Common myeloid progenitor, CD34-positive (primary cell): ENCODE data around the gene ARHGEF19.
"Not testable (repeated sequence)": the region's sequence is repeated elsewhere in the genome, so short reads cannot be mapped to it uniquely, and the experiment has no call there.

Experiments used
- CTCF ChIA-PET: fragments of 350-600 bp; sonication (Branson Sonifier 250); formaldehyde crosslinking; loops from one replicate; lab custom pipeline; 2021; ENCODE audit warnings: antibody characterized with exemption; lab: Charles Lee
- POLR2A ChIA-PET: fragments of 350-600 bp; sonication (Branson Sonifier 250); formaldehyde crosslinking; loops from one replicate; lab custom pipeline; 2021; ENCODE audit warnings: antibody characterized with exemption; lab: Charles Lee
- DNase-seq, 3 donors: peaks; one replicate each; pipeline versions ENCODE4 v3.0.0 to v3.0.0-alpha.2; 2013
- H3K27ac ChIP-seq, 2 experiments: 1 replicate in 1 of 2; 2 replicates in 1 of 2; pipeline ENCODE4 v1.7.0; 2013; ENCODE audit warnings: inconsistent platforms in 2 of 2, low read length in 2 of 2, mild to moderate bottlenecking in 2 of 2, low read depth in 1 of 2, moderate library complexity in 1 of 2; ENCODE audit not compliant: severe bottlenecking in 2 of 2, insufficient read depth in 1 of 2, poor library complexity in 1 of 2
- H3K27me3 ChIP-seq, 5 experiments: replicated peaks in 2 of 5; 1 replicate in 3 of 5; 2 replicates in 2 of 5; pipeline versions ENCODE4 v1.6.1 to v1.7.0; 2013; ENCODE audit warnings: low read length in 4 of 5, mild to moderate bottlenecking in 2 of 5, moderate library complexity in 2 of 5, inconsistent platforms in 1 of 5; ENCODE audit not compliant: insufficient read depth in 5 of 5, control insufficient read depth in 4 of 5
- H3K36me3 ChIP-seq, 4 experiments: 1 replicate in 2 of 4; 2 replicates in 2 of 4; pipeline versions ENCODE4 v1.6.1 to v1.7.0; 2013; ENCODE audit warnings: low read length in 3 of 4, control low read depth in 1 of 4, mild to moderate bottlenecking in 1 of 4; ENCODE audit not compliant: control insufficient read depth in 4 of 4, insufficient read depth in 4 of 4
- H3K4me1 ChIP-seq, 4 experiments: 1 replicate in 3 of 4; 2 replicates in 1 of 4; pipeline versions ENCODE4 v1.6.1 to v1.7.1; 2013; ENCODE audit warnings: low read length in 3 of 4, mild to moderate bottlenecking in 3 of 4, control low read depth in 1 of 4, inconsistent platforms in 1 of 4, moderate library complexity in 1 of 4; ENCODE audit not compliant: control insufficient read depth in 4 of 4, insufficient read depth in 4 of 4; ENCODE audit errors: control extremely low read depth in 1 of 4
- H3K4me3 ChIP-seq, 7 experiments: 1 replicate in 4 of 7; 2 replicates in 3 of 7; pipeline versions ENCODE4 v1.5.1 to v1.7.0; 2013; ENCODE audit warnings: mild to moderate bottlenecking in 7 of 7, low read length in 6 of 7, moderate library complexity in 6 of 7, inconsistent platforms in 2 of 7, low read depth in 2 of 7, control low read depth in 1 of 7; ENCODE audit not compliant: insufficient read depth in 4 of 7, control insufficient read depth in 1 of 7; ENCODE audit errors: extremely low read depth in 1 of 7
- H3K9me3 ChIP-seq, 5 experiments: 1 replicate in 4 of 5; 2 replicates in 1 of 5; pipeline versions ENCODE4 v1.6.1 to v1.7.1; 2013; ENCODE audit warnings: low read length in 4 of 5, mild to moderate bottlenecking in 2 of 5, inconsistent platforms in 1 of 5, low read depth in 1 of 5, moderate library complexity in 1 of 5; ENCODE audit not compliant: control insufficient read depth in 4 of 5, insufficient read depth in 2 of 5; ENCODE audit errors: control extremely low read depth in 1 of 5
- WGBS: methylation state at CpG from one replicate; pipeline ENCODE4 v1.1.5; 2013; ENCODE audit not compliant: insufficient coverage; 5-methylcytosine and 5-hydroxymethylcytosine counted together

The ARHGEF19 gene

DNA sequence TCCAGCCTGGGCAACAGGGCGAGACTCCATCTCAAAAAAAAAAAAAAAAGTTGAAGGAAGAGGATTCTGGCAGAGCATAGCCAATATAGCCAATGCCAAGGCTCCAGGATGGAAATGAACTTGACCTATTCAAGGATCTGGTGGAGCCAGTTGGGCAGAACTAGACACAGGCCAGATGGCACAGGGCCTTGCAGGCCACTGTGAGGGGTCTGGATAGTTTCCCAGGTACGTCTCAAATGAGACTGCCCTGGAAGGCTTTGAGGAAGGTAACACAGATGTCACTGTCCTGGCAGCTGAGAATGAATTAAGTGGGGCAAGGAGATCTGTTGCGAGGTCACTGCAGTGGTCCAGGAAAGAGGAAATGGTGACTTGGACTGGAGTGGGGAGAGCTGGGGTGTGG, 12.0 kb upstream of the ARHGEF19 start:
- Histone ChIP-seq H3K4me1 (peaks cover 0 to 10% (median 7%) of the 10 kb centered on the region in 4 experiments), H3K9me3 (peaks cover 0 to 19% (median 10%) of the 10 kb centered on the region in 5 experiments), H3K27ac (no peak overlapping the region), H3K27me3 (peaks cover 0 to 35% (median 31%) of the 10 kb centered on the region in 5 experiments), H3K36me3 (peaks cover 0 to 8% (median 0%) of the 10 kb centered on the region in 4 experiments), H3K4me3 (no peak overlapping the region)
- POLR2A ChIA-PET, result no interaction called here
- WGBS, result 91% methylated on average over 3 of the region's 3 CpGs
- CTCF ChIA-PET, result interaction anchor here (0.7 to 2.5 kb wide), 4 partner anchors 10 to 63 kb away, joined by 3 to 8 read pairs (median 4); partner anchors contain the start of gene CPLANE2
- no peak for DNase-seq

DNA sequence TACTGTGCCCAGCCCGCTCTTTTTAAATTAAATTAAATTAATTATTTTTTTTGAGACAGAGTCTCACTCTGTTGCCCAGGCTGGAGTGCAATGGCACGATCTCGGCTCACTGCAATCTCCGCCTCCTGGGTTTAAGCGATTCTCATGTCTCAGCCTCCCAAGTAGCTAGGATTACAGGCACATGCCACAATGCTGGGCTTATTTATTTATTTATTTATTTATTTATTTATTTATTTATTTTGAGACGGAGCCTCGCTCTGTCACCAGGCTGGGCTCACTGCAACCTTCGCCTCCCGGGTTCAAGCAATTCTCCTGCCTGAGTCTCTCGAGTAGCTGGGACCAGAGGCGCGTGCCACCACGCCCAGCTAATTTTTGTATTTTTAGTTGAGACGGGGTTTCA, 10.3 kb upstream of the ARHGEF19 start:
- DNase-seq, H3K4me1 ChIP-seq, H3K36me3 ChIP-seq, H3K27ac ChIP-seq, H3K4me3 ChIP-seq: not testable (repeated sequence)
- WGBS, result 91% methylated on average over 8 of the region's 14 CpGs
- Histone ChIP-seq H3K27me3 (peaks cover 0 to 24% (median 21%) of the 10 kb centered on the region in 5 experiments), H3K9me3 (peaks cover 0 to 17% (median 10%) of the 10 kb centered on the region in 5 experiments)
- ChIA-PET POLR2A (interaction anchor here (0.7 kb wide), 1 partner anchor 391 kb away, joined by 3 read pairs; no protein-coding TSS in a partner anchor), CTCF (interaction anchor here (1.3 to 2.5 kb wide), 3 partner anchors 14 to 21 kb away, joined by 4 to 8 read pairs (median 8); partner anchors contain the start of gene CPLANE2)

DNA sequence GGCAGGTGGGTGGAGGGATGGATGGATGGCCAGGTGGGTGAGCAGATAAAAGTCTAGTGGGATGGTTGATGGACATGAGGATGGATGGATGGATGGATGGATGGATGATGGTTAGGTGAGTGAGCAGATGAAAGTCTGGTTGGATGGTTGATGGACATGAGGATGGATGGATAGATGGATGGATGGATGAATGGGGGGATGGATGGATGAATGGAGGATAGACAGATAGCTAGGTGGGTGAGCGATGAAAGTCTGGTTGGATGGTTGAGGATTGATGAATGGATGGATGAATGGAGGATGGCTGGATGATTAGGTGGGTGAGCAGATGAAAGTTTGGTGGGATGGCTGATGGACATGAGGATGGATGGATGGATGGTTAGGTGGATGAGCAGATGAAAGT, 9.0 kb upstream of the ARHGEF19 start:
- Histone ChIP-seq H3K4me1 (peaks cover 6 to 13% (median 6%) of the 10 kb centered on the region in 4 experiments), H3K4me3 (no peak overlapping the region), H3K27ac (no peak overlapping the region), H3K27me3 (peaks cover 0 to 14% (median 9%) of the 10 kb centered on the region in 5 experiments), H3K9me3 (peaks cover 0 to 9% (median 6%) of the 10 kb centered on the region in 5 experiments), H3K36me3 (peaks cover 0 to 6% (median 0%) of the 10 kb centered on the region in 4 experiments)
- CTCF ChIA-PET, result interaction anchor here (1.0 to 2.1 kb wide), 3 partner anchors 15 to 23 kb away, joined by 3 to 8 read pairs (median 4); no protein-coding TSS in a partner anchor
- no peak for DNase-seq
- POLR2A ChIA-PET, result no interaction called here
- 100% methylated on average over 1 of the region's 1 CpG for WGBS

DNA sequence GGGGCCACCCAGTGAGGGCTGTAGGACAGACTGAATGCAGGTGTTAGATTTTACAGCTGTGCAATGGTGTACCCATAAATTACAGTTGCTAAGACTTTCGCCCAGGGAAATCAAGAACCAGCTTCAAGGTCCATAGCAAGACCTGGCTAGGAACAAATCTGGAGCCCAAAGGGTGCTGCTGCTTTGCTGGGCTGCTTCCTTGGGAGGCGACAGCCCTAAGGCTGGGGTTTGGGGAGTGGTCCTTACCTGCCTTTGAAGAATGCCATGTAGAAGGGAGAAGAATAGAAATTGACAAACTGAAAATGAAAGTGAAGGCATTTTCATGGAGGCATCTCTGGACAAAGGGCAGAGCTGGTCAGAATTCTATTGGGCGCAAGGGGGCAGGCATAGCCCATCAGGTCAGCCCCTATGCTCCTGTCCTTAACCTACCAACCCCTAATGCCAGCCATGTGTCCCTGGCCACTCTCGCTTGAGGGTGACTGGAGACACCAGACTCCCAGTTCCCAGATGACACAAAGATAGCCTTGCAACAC, 7.6 kb upstream of the ARHGEF19 start:
- Histone ChIP-seq H3K27ac (no peak overlapping the region), H3K36me3 (no peaks in the 10 kb centered on the region), H3K27me3 (peaks cover 0 to 9% (median 0%) of the 10 kb centered on the region in 5 experiments), H3K9me3 (no peaks in the 10 kb centered on the region), H3K4me3 (no peak overlapping the region), H3K4me1 (peaks cover 6 to 20% (median 14%) of the 10 kb centered on the region in 4 experiments)
- no peak for DNase-seq
- 84% methylated on average over 2 of the region's 4 CpGs for WGBS
- ChIA-PET POLR2A (interaction anchor here (0.6 kb wide), 1 partner anchor 46 kb away, joined by 6 read pairs; no protein-coding TSS in a partner anchor), CTCF (interaction anchor here (0.9 to 1.4 kb wide), 3 partner anchors 14 to 19 kb away, joined by 3 to 6 read pairs (median 3); no protein-coding TSS in a partner anchor)

DNA sequence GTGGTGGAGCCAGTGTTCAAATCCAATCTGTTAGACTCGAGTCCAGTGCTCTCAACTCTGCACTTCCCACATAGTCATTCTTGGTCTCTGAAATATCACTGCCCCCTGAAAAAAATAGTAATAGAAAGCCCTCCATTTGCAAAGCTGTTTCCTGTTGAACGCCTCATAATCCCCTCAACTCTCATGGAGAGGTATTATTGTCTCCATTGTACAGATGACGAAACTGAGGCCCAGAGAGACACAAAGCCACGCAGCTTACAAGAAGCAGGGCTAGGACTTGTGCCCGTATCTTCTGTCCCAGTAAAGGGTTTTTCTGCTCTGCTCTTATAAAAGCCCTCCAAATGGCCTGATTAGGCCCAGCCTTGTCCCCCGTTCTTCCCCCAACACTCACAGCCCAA, 6.2 kb upstream of the ARHGEF19 start:
- no peaks in the 10 kb centered on the region for H3K9me3 ChIP-seq
- H3K27ac ChIP-seq, result no peak overlapping the region
- H3K4me1 ChIP-seq, result peaks cover 6 to 20% (median 14%) of the 10 kb centered on the region in 4 experiments
- peaks cover 0 to 9% (median 0%) of the 10 kb centered on the region in 5 experiments for H3K27me3 ChIP-seq
- 86% methylated on average over 1 of the region's 6 CpGs for WGBS
- POLR2A ChIA-PET, result no interaction called here
- no peaks in the 10 kb centered on the region for H3K36me3 ChIP-seq
- DNase-seq, result no peak
- H3K4me3 ChIP-seq, result no peak overlapping the region
- CTCF ChIA-PET, result interaction anchor here (1.3 to 3.6 kb wide), 4 partner anchors 13 to 137 kb away, joined by 5 to 17 read pairs (median 6); no protein-coding TSS in a partner anchor

DNA sequence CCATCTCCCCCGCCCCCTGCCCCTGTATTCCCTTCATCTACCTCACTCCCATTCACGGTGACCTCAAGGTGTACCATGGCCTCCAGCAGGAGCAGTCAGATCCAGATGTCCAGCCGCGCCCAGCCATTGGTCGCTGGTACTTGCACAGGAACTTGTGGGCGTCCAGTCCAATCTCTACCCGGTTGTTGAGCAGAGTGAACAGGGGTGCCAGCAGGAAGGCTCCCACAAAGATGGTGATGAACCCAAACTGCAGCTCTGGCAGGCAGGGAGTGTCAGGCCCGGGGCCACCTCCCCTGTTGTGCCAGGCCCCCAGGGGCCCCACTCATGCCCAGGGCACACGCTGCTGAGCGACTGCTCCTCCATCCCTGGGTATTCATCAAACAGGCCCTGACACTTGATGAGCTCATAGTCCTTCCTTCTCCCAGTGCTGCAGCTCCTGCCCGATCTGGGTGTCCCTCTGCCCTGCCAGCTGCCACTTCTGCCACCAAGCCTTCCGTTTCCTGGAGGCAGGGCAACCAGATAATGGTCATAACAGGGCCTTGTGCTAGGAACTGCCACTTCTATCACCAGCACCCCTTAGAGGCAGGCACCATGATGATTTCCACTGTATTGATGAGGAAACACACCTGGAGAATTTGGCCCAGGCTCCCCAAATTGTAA, 5.7 kb upstream of the ARHGEF19 start:
- 94% methylated on average over 5 of the region's 12 CpGs for WGBS
- ChIA-PET POLR2A (interaction anchor here (1.6 kb wide), 1 partner anchor 11 kb away, joined by 6 read pairs; no protein-coding TSS in a partner anchor), CTCF (interaction anchor here (0.8 to 3.6 kb wide), 7 partner anchors 13 to 137 kb away, joined by 3 to 17 read pairs (median 5); partner anchors contain the start of gene FBXO42)
- H3K4me1 ChIP-seq, result peaks cover 6 to 20% (median 14%) of the 10 kb centered on the region in 4 experiments
- H3K4me3 ChIP-seq, result peak overlapping the region in 2 of 7 experiments; percentile 59 to 71
- no peak overlapping the region for H3K27ac ChIP-seq
- no peaks in the 10 kb centered on the region for H3K9me3 ChIP-seq
- H3K36me3 ChIP-seq, result no peaks in the 10 kb centered on the region
- H3K27me3 ChIP-seq, result peaks cover 0 to 9% (median 0%) of the 10 kb centered on the region in 5 experiments
- peak in 2 of 3 donors; percentile 19 to 31 for DNase-seq
